ENCODE measurements around the gene TRIM62. TPM values are rescaled to one million over a fixed set of nuclear protein-coding genes. Genes with fewer than 3 reads are reported as not detected.

The TRIM62 gene
- total and polyA plus RNA-seq, 9 donors, result 3.0 to 7.9 (median 6.1) TPM

- Histone ChIP-seq H3K9me3 (replicated peaks; ENCODE audit: control insufficient read depth, low read depth, low read length) (no peaks in the 10 kb centered on the region), H3K36me3 (ENCODE audit: control insufficient read depth, insufficient read depth, low read length) (peaks cover 13% of the 10 kb centered on the region), H3K27me3 (ENCODE audit: control insufficient read depth, insufficient read depth, low read length) (no peaks in the 10 kb centered on the region), H3K4me3 (ENCODE audit: low read length) (no peak overlapping the region), H3K27ac (ENCODE audit: low read length) (peak overlapping the region; percentile 67), H3K4me1 (ENCODE audit: control insufficient read depth, insufficient read depth, low read length) (peaks cover 41% of the 10 kb centered on the region)
- peak; percentile 83 for DNase-seq
- 43% methylated on average over 9 of the region's 13 CpGs for WGBS (ENCODE audit: insufficient coverage)
Observed at GRCh38 chr1:33170351-33171274, 11.2 kb downstream of the TRIM62 start.

DNA sequence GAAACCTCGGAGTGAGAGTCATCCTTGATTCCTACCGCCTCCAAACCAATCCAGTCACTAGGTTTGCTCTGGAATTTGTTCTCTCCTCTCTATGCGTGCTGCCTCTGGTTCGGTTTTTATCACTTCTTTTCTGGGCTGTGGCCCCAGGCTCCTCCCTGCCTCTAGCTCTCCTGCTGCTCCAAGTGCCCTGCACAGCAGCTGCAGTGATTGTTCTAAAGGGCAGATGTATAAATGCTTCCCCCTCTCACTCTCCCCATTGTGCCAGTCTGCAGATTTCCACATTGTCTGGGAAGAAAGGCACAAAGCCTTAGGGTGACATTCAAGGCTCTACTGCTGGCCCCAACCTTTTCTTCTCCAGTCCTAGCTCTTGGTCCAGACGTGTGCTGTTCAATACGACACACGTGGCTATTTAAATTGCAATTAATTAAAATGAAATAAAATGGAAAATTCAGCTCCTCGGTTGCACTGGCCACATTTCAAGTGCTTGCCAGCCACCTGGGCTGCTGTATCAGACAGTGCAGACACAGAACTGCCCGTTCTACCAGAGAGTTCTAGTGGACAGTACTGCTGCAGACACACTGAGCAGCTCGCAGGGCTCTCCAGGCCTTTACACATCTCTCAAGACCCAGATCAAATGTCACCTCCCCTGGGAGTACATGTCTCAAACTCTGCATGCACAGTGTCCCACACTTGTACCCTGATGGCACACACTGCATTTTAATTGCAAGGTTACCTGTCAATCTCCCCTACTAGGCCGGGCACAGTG, 12.4 kb downstream of the TRIM62 start:
- 36% methylated on average over 8 of the region's 11 CpGs for WGBS (ENCODE audit: insufficient coverage)
- DNase-seq, result peak; percentile 37
- Histone ChIP-seq H3K27ac (ENCODE audit: low read length) (peak overlapping the region; percentile 64), H3K9me3 (replicated peaks; ENCODE audit: control insufficient read depth, low read depth, low read length) (no peaks in the 10 kb centered on the region), H3K36me3 (ENCODE audit: control insufficient read depth, insufficient read depth, low read length) (peaks cover 10% of the 10 kb centered on the region), H3K4me1 (ENCODE audit: control insufficient read depth, insufficient read depth, low read length) (peaks cover 35% of the 10 kb centered on the region), H3K27me3 (ENCODE audit: control insufficient read depth, insufficient read depth, low read length) (no peaks in the 10 kb centered on the region), H3K4me3 (ENCODE audit: low read length) (no peak overlapping the region)

DNA sequence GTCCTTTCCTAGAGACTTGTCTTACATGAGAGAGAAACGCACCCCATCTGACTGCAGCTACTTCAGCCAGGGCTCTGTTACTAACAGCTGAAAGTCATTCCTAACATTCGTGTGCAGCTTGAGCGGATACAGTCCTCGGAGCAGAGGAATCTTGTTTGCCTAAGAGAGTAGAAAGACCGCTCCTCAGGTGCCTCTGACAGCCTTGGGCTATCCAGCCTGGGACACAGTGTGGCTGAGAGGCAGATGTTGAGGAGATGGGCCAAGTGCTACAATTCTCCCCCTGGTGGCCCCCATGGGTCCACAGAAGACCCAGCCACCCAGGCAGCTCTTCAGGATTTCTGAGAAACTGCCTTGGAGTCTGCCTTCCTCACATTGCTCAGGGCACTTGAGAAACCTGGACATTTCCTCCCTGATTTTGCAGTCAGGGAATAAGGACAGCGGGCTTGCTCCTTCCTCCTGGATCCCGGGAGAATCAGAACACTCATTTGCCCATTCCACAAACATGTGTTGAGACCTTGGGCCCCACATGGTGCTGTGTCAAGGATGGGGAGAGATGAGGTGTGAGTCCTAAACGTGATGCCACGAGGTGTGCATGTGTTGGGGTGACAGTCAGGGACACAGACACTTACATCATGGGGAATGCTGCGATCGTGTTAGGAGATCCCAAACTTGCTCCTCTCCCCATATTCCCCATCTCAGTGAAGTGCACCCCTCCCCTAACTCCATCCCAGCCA, 13.1 kb downstream of the TRIM62 start:
- Histone ChIP-seq H3K27ac (ENCODE audit: low read length) (peak overlapping the region; percentile 64), H3K4me3 (ENCODE audit: low read length) (no peak overlapping the region), H3K9me3 (replicated peaks; ENCODE audit: control insufficient read depth, low read depth, low read length) (no peaks in the 10 kb centered on the region), H3K27me3 (ENCODE audit: control insufficient read depth, insufficient read depth, low read length) (no peaks in the 10 kb centered on the region), H3K36me3 (ENCODE audit: control insufficient read depth, insufficient read depth, low read length) (peaks cover 14% of the 10 kb centered on the region), H3K4me1 (ENCODE audit: control insufficient read depth, insufficient read depth, low read length) (peaks cover 41% of the 10 kb centered on the region)
- 56% methylated on average over 4 of the region's 11 CpGs for WGBS (ENCODE audit: insufficient coverage)
- peak; percentile 80 for DNase-seq

GRCh38 chr1:33167650-33168447, 14.0 kb downstream of the TRIM62 start:
- H3K9me3 ChIP-seq (replicated peaks; ENCODE audit: control insufficient read depth, low read depth, low read length), result no peaks in the 10 kb centered on the region
- H3K27ac ChIP-seq (ENCODE audit: low read length), result peak overlapping the region; percentile 38
- no peaks in the 10 kb centered on the region for H3K27me3 ChIP-seq (ENCODE audit: control insufficient read depth, insufficient read depth, low read length)
- WGBS (ENCODE audit: insufficient coverage), result 100% methylated on average over 2 of the region's 4 CpGs
- peaks cover 46% of the 10 kb centered on the region for H3K4me1 ChIP-seq (ENCODE audit: control insufficient read depth, insufficient read depth, low read length)
- H3K4me3 ChIP-seq (ENCODE audit: low read length), result no peak overlapping the region
- H3K36me3 ChIP-seq (ENCODE audit: control insufficient read depth, insufficient read depth, low read length), result peaks cover 14% of the 10 kb centered on the region
- no peak for DNase-seq

DNA sequence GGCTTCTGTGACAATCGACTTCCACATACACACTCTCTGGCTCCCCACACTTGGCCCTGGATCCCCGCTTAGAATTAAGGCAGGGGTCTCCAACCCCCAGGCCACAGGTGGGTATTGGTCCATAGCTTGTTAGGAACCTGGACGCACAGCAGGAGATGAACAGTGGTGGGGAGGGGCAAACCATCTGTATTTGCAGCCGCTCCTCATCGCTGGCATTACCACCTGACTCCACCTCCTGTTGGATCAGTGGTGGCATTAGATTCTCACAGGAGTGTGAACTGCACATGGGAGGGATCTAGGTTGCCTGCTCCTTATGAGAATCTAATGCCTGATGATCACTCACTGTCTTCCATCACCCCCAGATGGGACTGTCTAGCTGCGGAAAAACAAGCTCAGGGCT, 16.0 kb downstream of the TRIM62 start:
- Histone ChIP-seq H3K4me1 (ENCODE audit: control insufficient read depth, insufficient read depth, low read length) (peaks cover 48% of the 10 kb centered on the region), H3K4me3 (ENCODE audit: low read length) (no peak overlapping the region), H3K36me3 (ENCODE audit: control insufficient read depth, insufficient read depth, low read length) (peaks cover 14% of the 10 kb centered on the region), H3K27me3 (ENCODE audit: control insufficient read depth, insufficient read depth, low read length) (no peaks in the 10 kb centered on the region), H3K9me3 (replicated peaks; ENCODE audit: control insufficient read depth, low read depth, low read length) (no peaks in the 10 kb centered on the region), H3K27ac (ENCODE audit: low read length) (no peak overlapping the region)
- WGBS (ENCODE audit: insufficient coverage), result 100% methylated on average over 1 of the region's 6 CpGs
- DNase-seq, result no peak

- Histone ChIP-seq H3K27me3 (ENCODE audit: control insufficient read depth, insufficient read depth, low read length) (no peaks in the 10 kb centered on the region), H3K9me3 (replicated peaks; ENCODE audit: control insufficient read depth, low read depth, low read length) (no peaks in the 10 kb centered on the region), H3K4me3 (ENCODE audit: low read length) (no peak overlapping the region), H3K27ac (ENCODE audit: low read length) (no peak overlapping the region), H3K4me1 (ENCODE audit: control insufficient read depth, insufficient read depth, low read length) (peaks cover 48% of the 10 kb centered on the region), H3K36me3 (ENCODE audit: control insufficient read depth, insufficient read depth, low read length) (peaks cover 14% of the 10 kb centered on the region)
- no peak for DNase-seq
- 83% methylated on average over 20 of the region's 21 CpGs for WGBS (ENCODE audit: insufficient coverage)
Observed at GRCh38 chr1:33165209-33165608, 16.6 kb downstream of the TRIM62 start.

DNA sequence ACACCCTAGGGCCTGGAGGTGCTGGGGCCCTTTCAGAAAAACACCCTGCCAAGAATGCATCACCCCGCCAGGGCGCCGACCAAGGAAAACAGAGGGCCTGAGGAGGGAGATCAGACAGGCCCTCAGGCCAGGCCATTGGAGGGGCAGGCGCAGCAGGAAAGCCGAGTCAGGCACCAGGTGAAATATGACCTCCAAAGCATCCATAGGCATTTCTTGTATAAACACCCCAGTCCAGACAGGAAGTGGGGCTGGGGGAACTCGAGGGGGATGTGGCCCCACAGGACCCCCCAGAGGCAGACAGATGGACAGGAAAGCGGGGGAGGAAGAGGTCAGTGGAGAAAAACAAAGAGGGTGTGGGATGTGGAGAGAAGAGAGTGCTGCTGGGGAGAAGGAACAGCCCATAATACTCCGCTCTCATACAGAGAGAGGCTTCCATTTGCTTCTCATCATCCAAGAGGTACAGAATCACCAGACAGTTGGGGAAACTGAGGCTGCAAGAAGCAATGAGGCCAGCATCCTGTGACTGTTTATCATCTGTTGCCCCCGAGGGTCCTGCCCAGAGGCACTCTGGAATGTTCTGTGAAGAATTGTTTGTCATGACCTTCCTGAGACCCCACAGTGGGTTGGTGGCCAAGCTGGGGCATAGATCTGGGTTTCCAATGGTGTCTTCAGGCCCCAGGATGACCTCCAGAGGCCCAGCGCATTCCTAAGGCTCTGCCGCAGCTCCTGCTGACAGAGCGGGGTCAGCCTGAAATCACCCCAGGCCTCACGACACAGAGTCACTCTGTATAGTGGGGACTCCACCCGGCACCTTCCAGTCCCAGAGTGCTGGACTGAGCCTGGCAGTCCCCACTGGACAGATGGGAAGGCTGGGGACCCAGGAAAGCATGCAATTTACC, 18.0 kb downstream of the TRIM62 start:
- peaks cover 37% of the 10 kb centered on the region for H3K4me1 ChIP-seq (ENCODE audit: control insufficient read depth, insufficient read depth, low read length)
- H3K9me3 ChIP-seq (replicated peaks; ENCODE audit: control insufficient read depth, low read depth, low read length), result no peaks in the 10 kb centered on the region
- H3K4me3 ChIP-seq (ENCODE audit: low read length), result no peak overlapping the region
- H3K36me3 ChIP-seq (ENCODE audit: control insufficient read depth, insufficient read depth, low read length), result peaks cover 20% of the 10 kb centered on the region
- WGBS (ENCODE audit: insufficient coverage), result 55% methylated on average over 7 of the region's 14 CpGs
- DNase-seq, result peak; percentile 42
- H3K27me3 ChIP-seq (ENCODE audit: control insufficient read depth, insufficient read depth, low read length), result no peaks in the 10 kb centered on the region
- peak overlapping the region; percentile 7 for H3K27ac ChIP-seq (ENCODE audit: low read length)

DNA sequence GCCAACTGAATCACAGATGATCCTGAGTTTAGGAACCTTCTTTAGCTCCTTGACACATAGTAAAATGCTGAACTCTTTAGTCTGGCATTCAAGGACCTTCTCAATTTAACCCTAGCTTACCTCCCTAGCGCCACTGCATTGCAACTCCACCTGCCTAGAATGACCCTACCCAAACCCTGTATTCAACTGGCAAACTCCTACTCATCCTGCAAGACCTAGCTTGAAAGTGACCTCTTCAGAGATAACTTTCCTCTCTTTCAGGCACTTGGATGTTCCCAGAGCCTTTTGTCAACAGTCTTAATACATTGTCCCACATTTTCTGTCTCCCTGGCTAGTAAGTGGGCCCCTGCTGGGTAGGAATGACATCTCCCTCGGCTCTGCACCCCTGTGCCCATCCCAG, 19.7 kb downstream of the TRIM62 start:
- Histone ChIP-seq H3K4me1 (ENCODE audit: control insufficient read depth, insufficient read depth, low read length) (peaks cover 27% of the 10 kb centered on the region), H3K27ac (ENCODE audit: low read length) (no peak overlapping the region), H3K9me3 (replicated peaks; ENCODE audit: control insufficient read depth, low read depth, low read length) (no peaks in the 10 kb centered on the region), H3K27me3 (ENCODE audit: control insufficient read depth, insufficient read depth, low read length) (no peaks in the 10 kb centered on the region), H3K4me3 (ENCODE audit: low read length) (no peak overlapping the region), H3K36me3 (ENCODE audit: control insufficient read depth, insufficient read depth, low read length) (peaks cover 28% of the 10 kb centered on the region)
- no peak for DNase-seq
- 100% methylated on average over 1 of the region's 2 CpGs for WGBS (ENCODE audit: insufficient coverage)
